Measurements from ENCODE around the gene SIPA1. TPM values are rescaled to one million over a fixed set of nuclear protein-coding genes. Genes with fewer than 3 reads are reported as not detected.

SIPA1 gene
- total RNA-seq, 1 donor from 2014 or later = 40.3 TPM

Other genes starting within 250 kb of the SIPA1 start
- 1,155 TPM for gene NEAT1, start 215.3 kb upstream of the SIPA1 start, total RNA-seq
- gene MALAT1, start 139.1 kb upstream of the SIPA1 start, total RNA-seq = 19,443 TPM
- gene SCYL1, start 113.0 kb upstream of the SIPA1 start, total RNA-seq = 62.9 TPM
- gene LTBP3, start 79.7 kb upstream of the SIPA1 start, total RNA-seq = 120 TPM
- gene ZNRD2, start 67.6 kb upstream of the SIPA1 start, total RNA-seq = 50.3 TPM
- gene FAM89B, start 65.6 kb upstream of the SIPA1 start, total RNA-seq = 21.9 TPM
- 122 TPM for gene EHBP1L1, start 62.0 kb upstream of the SIPA1 start, total RNA-seq
- gene KCNK7, start 42.3 kb upstream of the SIPA1 start, total RNA-seq = 0.83 TPM
- 57.3 TPM for gene MAP3K11, start 23.9 kb upstream of the SIPA1 start, total RNA-seq
- gene PCNX3, start 22.3 kb upstream of the SIPA1 start, total RNA-seq = 57.6 TPM
- 97.9 TPM for gene RELA, start 24.8 kb downstream of the SIPA1 start, total RNA-seq
- gene KAT5, start 74.2 kb downstream of the SIPA1 start, total RNA-seq = 74.8 TPM
- 29.8 TPM for gene RNASEH2C, start 82.7 kb downstream of the SIPA1 start, total RNA-seq
- 13.5 TPM for gene AP5B1, start 142.9 kb downstream of the SIPA1 start, total RNA-seq
- 25.8 TPM for gene OVOL1, start 149.0 kb downstream of the SIPA1 start, total RNA-seq
- 2.6 TPM for gene SNX32, start 195.9 kb downstream of the SIPA1 start, total RNA-seq
- 887 TPM for gene CFL1, start 220.1 kb downstream of the SIPA1 start, total RNA-seq
- gene MUS81, start 222.3 kb downstream of the SIPA1 start, total RNA-seq = 61.7 TPM
- gene EFEMP2, start 234.7 kb downstream of the SIPA1 start, total RNA-seq = 60.0 TPM
- gene CTSW, start 241.7 kb downstream of the SIPA1 start, total RNA-seq = 5.7 TPM